ENCODE measurements around the gene RXRA.

RXRA gene

DNA sequence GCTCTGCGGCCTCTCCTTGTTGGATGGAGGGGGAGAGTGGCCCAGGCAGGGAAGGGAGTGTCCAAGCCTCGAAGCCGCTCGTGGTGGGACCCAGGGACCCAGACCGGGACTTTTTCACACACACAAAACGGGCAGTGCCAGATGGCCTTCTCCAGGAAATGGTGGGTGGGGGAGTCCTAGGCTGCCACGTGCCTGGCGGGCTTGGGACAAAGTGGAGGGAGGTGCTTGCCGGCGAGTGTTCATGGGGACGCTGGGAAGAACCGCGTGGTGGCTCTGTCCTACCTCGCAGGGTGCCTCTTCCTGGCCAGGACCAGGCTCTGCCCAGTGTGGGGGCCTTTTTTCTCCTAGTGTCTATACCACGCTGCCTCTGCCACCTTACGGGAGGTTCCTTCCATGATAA, 160.3 kb downstream of the RXRA start:
- no peak for DNase-seq
- no peak for TF ChIP-seq POLR2A (IDR thresholded peaks at IDR 0.05; ENCODE audit: low read length)
- TF ChIP-seq GATA1 (IDR thresholded peaks at IDR 0.05; ENCODE audit: low read depth, low read length) = no peak
